K562 (cell line): ENCODE measurements around the gene ZFP3.
"Not testable (repeated sequence)": the region's sequence is repeated elsewhere in the genome, so short reads cannot be mapped to it uniquely, and the experiment has no call there.

Experiments used
- NR2F6 ChIP-seq: fragments of 450-650 bp; formaldehyde crosslinking; IDR thresholded peaks from 2 replicates; pipeline ENCODE4 v1.4.0; 2020; ENCODE audit warnings: mild to moderate bottlenecking
- PHTF2 ChIP-seq: fragments of 250-450 bp; sonication (Bioruptor Pico); IDR thresholded peaks from 2 replicates; pipeline ENCODE4 v1.5.0; 2021; ENCODE audit warnings: mild to moderate bottlenecking
- RB1 ChIP-seq: fragments of 450-650 bp; IDR thresholded peaks from 2 replicates; pipeline ENCODE4 v1.6.1; 2017; ENCODE audit warnings: low read depth, mild to moderate bottlenecking

- TF ChIP-seq RB1; NR2F6 (CRISPR knock-in tag); PHTF2: not testable (repeated sequence)
Measured at GRCh38 chr17:5075472-5075871, 2.8 kb upstream of the ZFP3 start.
